Stomach (tissue), 9 donors: ENCODE measurements around the gene TPSB2. TPM values are rescaled to one million over a fixed set of nuclear protein-coding genes. Genes with fewer than 3 reads are reported as not detected.

Experiments used
- DNase-seq, 2 donors: peaks; one replicate each; pipeline versions ENCODE4 v3.0.0 to v3.0.0-alpha.2; 2013 to 2019
- H3K27ac ChIP-seq, 5 donors: fragments of 200-600 bp in 4 of 5; sonication (generic) in 4 of 5; one replicate each; pipeline ENCODE4 v1.5.1; 2013 to 2019; ENCODE audit warnings: mild to moderate bottlenecking in 1 of 5, moderate library complexity in 1 of 5
- H3K27me3 ChIP-seq, 3 donors: fragments of 200-600 bp; sonication (generic); one replicate each; pipeline ENCODE4 v1.5.1; 2017 to 2019; ENCODE audit warnings: mixed run types in 1 of 3
- H3K36me3 ChIP-seq, 4 donors: fragments of 200-600 bp; sonication (generic); 1 replicate in 3 of 4; 2 replicates in 1 of 4; pipeline ENCODE4 v1.5.1; 2016 to 2019
- H3K4me1 ChIP-seq, 4 donors: fragments of 200-600 bp; sonication (generic); one replicate each; pipeline ENCODE4 v1.5.1; 2016 to 2019
- H3K4me3 ChIP-seq, 4 donors: fragments of 200-600 bp; sonication (generic) in 3 of 4; one replicate each; pipeline ENCODE4 v1.5.1; 2016 to 2019; ENCODE audit warnings: mild to moderate bottlenecking in 1 of 4
- H3K9me3 ChIP-seq, 4 donors: fragments of 200-600 bp; sonication (generic); one replicate each; pipeline ENCODE4 v1.5.1; 2016 to 2019
- CTCF ChIP-seq, 7 experiments: fragments of 450-650 bp in 4 of 7; fragments of 200-600 bp in 3 of 7; sonication (generic) in 3 of 7; IDR thresholded peaks; one replicate each; pipeline ENCODE4 v1.5.1; 2016 to 2019; ENCODE audit warnings: antibody characterized with exemption in 7 of 7, control low read depth in 2 of 7, mild to moderate bottlenecking in 1 of 7
- EP300 ChIP-seq: sonication (generic); formaldehyde crosslinking; IDR thresholded peaks from one replicate; pipeline ENCODE4 v1.6.1; 2017; ENCODE audit warnings: antibody characterized with exemption
- POLR2A ChIP-seq, 4 donors: fragments of 450-650 bp; IDR thresholded peaks; one replicate each; pipeline ENCODE4 v1.6.1; 2016; ENCODE audit warnings: antibody characterized with exemption in 4 of 4, control low read depth in 2 of 4, mild to moderate bottlenecking in 1 of 4, moderate library complexity in 1 of 4
- POLR2AphosphoS5 ChIP-seq, 3 donors: sonication (generic); formaldehyde crosslinking; IDR thresholded peaks; one replicate each; pipeline ENCODE4 v1.6.1; 2016; ENCODE audit warnings: antibody characterized with exemption in 3 of 3
- WGBS, 5 donors: extraction: QIAGEN DNeasy Blood & Tissue Kit in 3 of 5; methylation state at CpG; one replicate each; pipeline versions ENCODE4 v1.1.5 to v1.1.7; 2013 to 2018; 5-methylcytosine and 5-hydroxymethylcytosine counted together
- intact Hi-C: fragments of 100-400 bp; cut with DNase I; formaldehyde crosslinking; loops from one replicate; pipeline ENCODE4 v1.15.1; 2023; ENCODE audit warnings: low total_unique reads
- polyA plus RNA-seq, 3 donors: library from polyadenylated mRNA; stranded (reverse); fragments of 200-250 nt; gene quantifications; one replicate each; pipeline ENCODE4 v1.2.3, GENCODE V29; 2013
- total RNA-seq, 5 donors: library from RNA; depleted of rRNA; stranded (reverse); fragments of >200 nt; gene quantifications; one replicate each; pipeline versions ENCODE4 v1.1.0 to v1.2.3, GENCODE V29; 2014 to 2016
- donor health status: healthy with polysubstance abuse.
- donor health status: Bipolar disorder and iron deficiency.
- donor health status: healthy.

Gene TPSB2
- total and polyA plus RNA-seq, 8 donors = 1.8 to 164 (median 47.9) TPM; not detected in 1

- Histone ChIP-seq H3K27ac (no peak overlapping the region), H3K27me3 (no peaks in the 10 kb centered on the region), H3K4me3 (no peak overlapping the region), H3K4me1 (no peaks in the 10 kb centered on the region), H3K36me3 (peaks cover 15 to 100% (median 92%) of the 10 kb centered on the region in 4 donors), H3K9me3 (no peaks in the 10 kb centered on the region)
- intact Hi-C loops = no loop called here
- DNase-seq = no peak
- 71 to 85% (median 78%) methylated on average over 4 to 8 of the region's 8 CpGs for WGBS, 5 donors
- TF ChIP-seq CTCF (IDR thresholded peaks at IDR 0.05) = no peak
- no peak for TF ChIP-seq EP300
- TF ChIP-seq POLR2AphosphoS5 (IDR thresholded peaks at IDR 0.05) = no peak
- no peak for TF ChIP-seq POLR2A (IDR thresholded peaks at IDR 0.05)
These were observed 16.8 kb downstream of the TPSB2 start for GRCh38 chr16:1213231-1213630.

GRCh38 chr16:1212616-1213194 lies 17.3 kb downstream of the TPSB2 start:
- no peaks in the 10 kb centered on the region for H3K4me1 ChIP-seq
- no peaks in the 10 kb centered on the region for H3K27me3 ChIP-seq
- intact Hi-C loops = no loop called here
- TF ChIP-seq CTCF (IDR thresholded peaks at IDR 0.05) = no peak
- TF ChIP-seq POLR2A (IDR thresholded peaks at IDR 0.05) = no peak
- no peak for TF ChIP-seq EP300
- TF ChIP-seq POLR2AphosphoS5 (IDR thresholded peaks at IDR 0.05) = no peak
- H3K27ac ChIP-seq = no peak overlapping the region
- H3K9me3 ChIP-seq = no peaks in the 10 kb centered on the region
- DNase-seq = no peak
- H3K4me3 ChIP-seq = no peak overlapping the region
- peaks cover 15 to 100% (median 91%) of the 10 kb centered on the region in 4 donors for H3K36me3 ChIP-seq
- WGBS, 5 donors = 85 to 93% (median 85%) methylated on average over 18 to 40 of the region's 40 CpGs

- 90 to 94% (median 94%) methylated on average over 47 to 65 of the region's 65 CpGs for WGBS, 5 donors
- Histone ChIP-seq H3K27ac (no peak overlapping the region), H3K36me3 (peaks cover 15 to 100% (median 86%) of the 10 kb centered on the region in 4 donors), H3K27me3 (no peaks in the 10 kb centered on the region), H3K4me3 (no peak overlapping the region), H3K4me1 (no peaks in the 10 kb centered on the region), H3K9me3 (no peaks in the 10 kb centered on the region)
- intact Hi-C loops = no loop called here
- no peak for DNase-seq
- no peak for TF ChIP-seq CTCF (IDR thresholded peaks at IDR 0.05)
- no peak for TF ChIP-seq EP300
- no peak for TF ChIP-seq POLR2AphosphoS5 (IDR thresholded peaks at IDR 0.05)
- TF ChIP-seq POLR2A (IDR thresholded peaks at IDR 0.05) = no peak
These were observed 18.3 kb downstream of the TPSB2 start for GRCh38 chr16:1211451-1212268.

GRCh38 chr16:1210461-1210860 lies 19.5 kb downstream of the TPSB2 start:
- Histone ChIP-seq H3K27ac (no peak overlapping the region), H3K4me1 (no peaks in the 10 kb centered on the region), H3K4me3 (no peak overlapping the region), H3K9me3 (no peaks in the 10 kb centered on the region), H3K36me3 (peaks cover 15 to 100% (median 87%) of the 10 kb centered on the region in 4 donors), H3K27me3 (peaks cover 0 to 6% (median 4%) of the 10 kb centered on the region in 3 donors)
- intact Hi-C loops = no loop called here
- no peak for TF ChIP-seq POLR2AphosphoS5 (IDR thresholded peaks at IDR 0.05)
- no peak for TF ChIP-seq EP300
- no peak for TF ChIP-seq POLR2A (IDR thresholded peaks at IDR 0.05)
- no peak for TF ChIP-seq CTCF (IDR thresholded peaks at IDR 0.05)
- 86 to 90% (median 89%) methylated on average over 18 to 23 of the region's 23 CpGs for WGBS, 5 donors
- no peak for DNase-seq
